Left renal pelvis (tissue), 4 donors: ENCODE measurements around the gene GRID2. TPM values are rescaled to one million over a fixed set of nuclear protein-coding genes. Genes with fewer than 3 reads are reported as not detected.

Source experiments
- DNase-seq, 4 donors: peaks; one replicate each; pipeline ENCODE4 v3.0.0-alpha.2; 2013; ENCODE audit warnings: low read depth in 4 of 4, low spot score in 3 of 4
- polyA plus RNA-seq, 4 donors: library from polyadenylated mRNA; unstranded; fragments of 120-200 nt; gene quantifications; one replicate each; pipeline ENCODE4 v1.2.1, GENCODE V29; 2013; ENCODE audit not compliant: insufficient read length in 4 of 4

The GRID2 gene
- polyA plus RNA-seq, 4 donors = 2.9 to 7.1 (median 3.4) TPM

GRCh38 chr4:92872604-92873003 lies 568.8 kb downstream of the GRID2 start:
- no peak for DNase-seq

- no peak for DNase-seq
These were observed 581.9 kb downstream of the GRID2 start for GRCh38 chr4:92885632-92886031.

- DNase-seq = no peak
These were observed 648.7 kb downstream of the GRID2 start for GRCh38 chr4:92952426-92952825.

GRCh38 chr4:92952897-92953296 lies 649.1 kb downstream of the GRID2 start:
- no peak for DNase-seq

GRCh38 chr4:92953462-92953861 lies 649.7 kb downstream of the GRID2 start:
- DNase-seq = no peak

GRCh38 chr4:92961881-92962280 lies 658.1 kb downstream of the GRID2 start:
- no peak for DNase-seq

GRCh38 chr4:92962831-92963230 lies 659.1 kb downstream of the GRID2 start:
- no peak for DNase-seq

- DNase-seq = no peak
These were observed 664.8 kb downstream of the GRID2 start for GRCh38 chr4:92968556-92968955.

GRCh38 chr4:92968996-92969395 lies 665.2 kb downstream of the GRID2 start:
- DNase-seq = no peak

GRCh38 chr4:92969650-92970379 lies 666.0 kb downstream of the GRID2 start:
- no peak for DNase-seq

GRCh38 chr4:92970996-92971395 lies 667.2 kb downstream of the GRID2 start:
- DNase-seq = no peak

GRCh38 chr4:92988301-92988700 lies 684.5 kb downstream of the GRID2 start:
- no peak for DNase-seq

GRCh38 chr4:92992758-92993157 lies 689.0 kb downstream of the GRID2 start:
- no peak for DNase-seq

- no peak for DNase-seq
These were observed 691.0 kb downstream of the GRID2 start for GRCh38 chr4:92994727-92995126.

- DNase-seq = no peak
These were observed 692.8 kb downstream of the GRID2 start for GRCh38 chr4:92996533-92996932.

- no peak for DNase-seq
These were observed 697.1 kb downstream of the GRID2 start for GRCh38 chr4:93000910-93001309.

- DNase-seq = no peak
These were observed 698.5 kb downstream of the GRID2 start for GRCh38 chr4:93002240-93002639.

GRCh38 chr4:93016350-93016749 lies 712.6 kb downstream of the GRID2 start:
- DNase-seq = no peak

GRCh38 chr4:93018243-93018642 lies 714.5 kb downstream of the GRID2 start:
- DNase-seq = no peak

- DNase-seq = no peak
These were observed 715.0 kb downstream of the GRID2 start for GRCh38 chr4:93018806-93019205.

GRCh38 chr4:93029769-93030168 lies 726.0 kb downstream of the GRID2 start:
- DNase-seq = peak in 2 of 4 donors; percentile 2 to 9

GRCh38 chr4:93030670-93031069 lies 726.9 kb downstream of the GRID2 start:
- no peak for DNase-seq
